ENCODE data around the gene TMEM232.
A peak's percentile ranks its signal among the peaks of the same experiment; 100 is the strongest.
"Not testable (repeated sequence)": the region's sequence is repeated elsewhere in the genome, so short reads cannot be mapped to it uniquely, and the experiment has no call there.

Gene TMEM232

DNA sequence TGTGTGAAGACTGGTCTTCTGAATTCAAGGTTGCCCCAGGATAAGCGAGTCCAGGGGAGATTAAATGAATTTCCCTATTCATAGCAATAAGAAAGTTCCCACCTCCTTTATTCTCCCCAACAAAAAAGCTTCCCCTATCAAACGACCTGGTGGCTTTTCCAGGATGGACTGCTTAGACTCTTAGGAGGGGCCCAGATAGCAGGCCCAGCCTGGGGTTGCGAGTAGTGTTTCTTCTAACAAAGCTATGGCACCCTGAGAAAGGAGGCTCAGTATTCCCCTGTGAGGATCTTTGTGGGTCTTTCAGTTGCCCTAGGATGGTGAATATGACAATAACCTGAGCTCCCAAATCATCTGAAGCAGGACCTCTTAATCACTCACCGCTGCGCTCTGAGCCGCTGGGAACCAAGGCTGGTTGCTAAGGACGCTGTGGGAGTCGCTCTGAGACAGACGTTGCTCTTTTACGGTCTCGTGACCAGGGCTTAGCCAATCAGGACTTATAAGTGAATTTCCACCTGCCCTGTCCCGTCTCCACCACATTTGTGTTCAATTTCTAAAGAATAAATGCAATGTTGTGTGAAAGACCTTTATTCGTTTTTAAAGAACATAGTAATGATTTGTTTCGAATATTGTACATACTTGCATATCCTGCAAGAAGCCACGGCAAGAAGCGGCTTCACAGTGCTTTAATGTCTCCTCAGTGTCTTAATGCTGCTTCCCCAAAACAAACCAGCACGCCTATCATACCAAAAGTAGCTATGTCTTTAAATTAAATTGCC lies at the start of gene TMEM232:
Gene TMEM232, minus strand, starts transcription at position 423 of the 776 bp plus-strand sequence. CDS start 59,319 bp downstream, outside the sequence.
- DNase-seq (ENCODE audit: low spot score): peak; percentile 13

DNA sequence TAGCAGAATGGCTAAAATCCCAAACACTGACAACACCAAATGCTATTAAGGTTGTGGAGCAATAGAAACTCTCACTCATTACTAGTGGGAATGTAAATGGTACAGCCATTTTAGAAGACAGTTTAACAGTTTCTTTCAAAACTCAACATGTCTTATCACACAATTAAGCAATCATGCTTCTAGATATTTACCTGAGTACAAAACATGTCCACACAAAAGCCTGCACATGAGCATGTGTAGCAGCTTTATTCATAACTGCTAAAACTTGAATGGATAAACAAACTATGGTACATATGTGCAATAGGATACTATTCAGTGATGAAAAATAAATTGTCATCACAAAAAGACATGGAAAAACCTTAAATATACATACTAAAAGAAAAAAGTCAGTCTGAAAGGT lies 43.8 kb upstream of the TMEM232 start:
- no peak for DNase-seq (ENCODE audit: low spot score)

DNA sequence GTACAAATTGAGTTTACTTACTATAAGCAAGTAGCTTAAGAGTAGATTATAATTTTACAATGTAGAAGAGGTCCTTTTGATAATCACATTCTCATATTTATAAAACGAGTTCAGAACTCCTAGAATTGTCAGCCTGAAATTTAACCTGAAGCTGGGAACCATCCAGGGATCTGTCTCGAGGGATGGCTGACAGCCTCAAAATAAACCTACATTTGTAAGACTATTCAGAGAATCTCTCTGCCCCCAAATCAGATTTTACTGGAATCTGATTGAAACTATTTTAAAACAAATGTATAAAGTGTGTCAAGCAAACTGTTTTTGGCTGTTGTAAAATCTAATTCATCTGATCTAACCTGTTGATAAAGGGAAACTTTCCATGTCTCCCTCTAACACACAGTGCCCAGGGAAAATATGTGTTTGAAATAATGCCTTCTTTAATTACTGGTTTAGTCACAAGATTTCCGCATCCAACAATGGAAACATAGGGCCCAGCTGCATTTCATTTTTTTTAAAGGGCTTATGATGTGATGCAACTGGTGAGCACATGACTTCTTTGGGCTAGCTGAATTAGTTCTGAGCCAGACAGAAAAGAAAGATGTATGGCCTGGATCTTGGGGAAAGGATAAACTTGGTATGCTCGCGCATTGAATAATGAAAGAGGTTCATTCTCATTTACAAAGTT lies 42.7 kb upstream of the TMEM232 start:
- peak; percentile 55 for DNase-seq (ENCODE audit: low spot score)

DNA sequence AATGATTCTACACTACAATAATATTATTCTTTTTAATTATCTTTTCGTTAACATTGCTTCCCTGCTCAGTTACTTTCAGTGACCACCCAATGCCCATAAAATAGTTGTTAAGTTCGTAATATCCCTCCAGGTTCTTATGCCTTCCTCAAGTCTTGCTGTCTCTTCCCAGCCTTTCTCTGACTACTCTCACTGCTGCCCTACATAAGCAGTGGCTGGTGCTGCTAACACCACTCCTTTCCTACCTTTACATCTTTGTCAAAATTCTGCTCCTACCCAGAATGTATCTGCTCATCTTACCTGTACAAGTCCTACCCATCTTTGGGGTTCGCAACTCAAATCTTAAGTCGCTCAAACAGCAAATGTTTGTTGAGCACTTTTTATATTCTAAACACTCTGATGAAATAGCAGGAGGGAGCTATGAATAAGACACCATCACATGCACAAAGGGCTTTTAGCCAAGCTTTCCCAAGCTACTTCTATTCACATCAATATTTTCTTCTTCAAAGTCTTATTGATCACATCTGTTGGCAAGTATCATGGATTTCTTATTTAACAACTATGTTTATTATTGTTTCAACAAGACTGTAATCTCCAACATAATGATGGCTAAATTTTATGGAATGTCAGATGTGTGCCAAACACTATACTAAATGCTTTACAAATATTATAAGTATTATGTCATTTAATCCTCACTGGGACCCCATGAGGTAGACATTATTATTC lies 41.8 kb upstream of the TMEM232 start:
- peak; percentile 17 for DNase-seq (ENCODE audit: low spot score)

DNA sequence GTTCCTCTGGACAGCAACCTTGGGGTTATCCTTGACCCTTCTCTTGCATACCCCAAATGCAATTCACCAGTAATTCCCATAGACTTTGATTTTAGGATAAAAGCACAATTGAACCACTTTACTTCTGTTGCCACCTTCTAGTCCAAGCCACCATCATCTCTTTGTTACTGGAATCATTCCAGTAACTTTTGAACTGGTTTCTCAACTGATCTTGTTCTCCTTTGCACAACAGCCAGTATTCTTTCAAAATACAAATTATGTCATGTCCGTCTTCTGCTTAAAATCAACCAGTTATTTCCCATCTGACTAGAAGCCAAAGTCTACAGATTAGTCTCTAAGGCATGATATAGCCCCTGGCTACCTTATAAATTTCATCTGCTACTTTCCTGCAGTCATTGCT lies 33.7 kb upstream of the TMEM232 start:
- no peak for DNase-seq (ENCODE audit: low spot score)

DNA sequence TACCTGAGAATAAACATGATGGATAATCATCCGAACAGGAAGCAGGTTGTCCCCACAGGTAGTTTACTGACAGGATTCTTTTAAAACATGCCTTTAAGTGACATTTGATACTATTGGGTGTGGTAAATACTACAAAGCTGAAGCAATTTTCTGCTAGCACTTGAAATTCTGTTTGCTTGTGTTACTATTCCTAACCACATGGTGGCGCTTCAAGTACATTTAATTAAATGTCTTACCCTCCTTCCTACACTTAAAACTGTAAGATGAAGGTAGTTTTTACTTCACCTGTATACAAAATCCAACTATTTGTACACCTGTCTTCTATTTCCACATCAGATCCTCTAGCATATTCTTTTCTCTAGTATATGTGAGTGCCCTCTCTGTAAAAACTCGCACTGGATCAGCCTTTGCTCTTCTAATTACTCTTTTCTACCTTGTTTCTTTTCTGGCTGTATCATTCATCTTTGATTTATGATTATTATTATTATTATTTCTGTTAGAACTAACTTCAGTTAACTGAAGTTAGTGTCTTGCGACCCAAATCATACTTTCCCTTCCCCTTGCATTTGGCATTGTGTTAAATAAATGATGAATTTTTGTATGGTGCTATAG lies 30.8 kb upstream of the TMEM232 start:
- DNase-seq (ENCODE audit: low spot score): peak; percentile 21

DNA sequence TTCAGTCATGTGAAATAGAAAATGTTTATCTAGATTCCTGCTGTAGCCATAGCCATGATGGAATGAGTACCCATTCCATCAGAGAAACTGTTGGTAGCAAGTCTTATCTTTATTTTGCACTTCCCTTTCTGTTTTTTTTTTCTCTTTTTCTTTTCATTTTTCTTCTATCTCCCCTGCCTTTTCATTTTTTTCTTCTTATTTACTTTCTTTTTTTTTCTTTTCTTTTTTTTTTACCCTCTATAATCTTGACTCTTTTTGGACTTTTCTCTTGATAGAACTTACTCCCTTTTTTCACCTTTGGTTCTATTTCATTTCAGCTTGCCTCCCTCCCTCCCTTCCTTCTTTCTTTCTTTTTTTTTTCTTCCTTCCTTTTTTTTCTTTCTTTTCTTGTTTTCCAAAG lies 27.7 kb upstream of the TMEM232 start:
- DNase-seq (ENCODE audit: low spot score): no peak

DNA sequence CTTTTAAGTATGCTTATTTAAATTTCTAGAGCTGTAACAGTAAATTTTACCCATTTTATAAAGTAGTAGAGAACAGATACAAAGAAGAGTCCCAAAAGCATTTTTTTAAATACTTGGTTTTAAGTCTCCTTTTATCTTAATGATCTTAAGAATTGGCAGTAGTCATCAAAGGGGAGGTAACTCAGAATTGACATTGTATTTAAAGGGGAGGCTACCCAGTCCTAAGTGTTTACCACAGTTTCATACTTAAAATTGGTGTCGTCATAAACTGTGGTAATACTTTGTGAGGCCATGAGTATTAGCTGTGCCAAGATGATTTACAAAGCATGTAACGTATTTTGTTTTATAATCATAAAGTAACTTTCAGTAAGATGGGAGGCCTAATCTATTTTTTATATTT lies 27.1 kb upstream of the TMEM232 start:
- DNase-seq (ENCODE audit: low spot score): no peak

DNA sequence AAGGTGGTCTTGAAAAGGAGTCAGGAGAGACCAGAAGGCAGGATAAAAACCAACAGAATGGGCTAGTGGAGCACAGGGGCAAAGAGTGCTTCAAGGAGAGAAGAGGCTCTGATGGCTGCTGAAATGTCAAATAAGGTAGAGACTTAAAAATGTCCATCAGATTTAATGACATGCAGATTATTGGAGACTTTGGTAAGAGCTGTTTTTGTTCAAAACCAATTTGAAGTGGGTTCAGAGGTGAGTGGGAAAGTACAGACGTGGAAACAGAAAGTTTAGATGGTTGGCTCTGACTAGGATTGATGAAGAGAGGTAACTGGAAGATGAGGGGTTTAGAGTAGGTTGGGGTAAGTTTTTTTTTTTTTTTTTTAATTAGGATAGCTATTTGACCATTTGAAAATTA lies 26.5 kb upstream of the TMEM232 start:
- DNase-seq (ENCODE audit: low spot score): no peak

DNA sequence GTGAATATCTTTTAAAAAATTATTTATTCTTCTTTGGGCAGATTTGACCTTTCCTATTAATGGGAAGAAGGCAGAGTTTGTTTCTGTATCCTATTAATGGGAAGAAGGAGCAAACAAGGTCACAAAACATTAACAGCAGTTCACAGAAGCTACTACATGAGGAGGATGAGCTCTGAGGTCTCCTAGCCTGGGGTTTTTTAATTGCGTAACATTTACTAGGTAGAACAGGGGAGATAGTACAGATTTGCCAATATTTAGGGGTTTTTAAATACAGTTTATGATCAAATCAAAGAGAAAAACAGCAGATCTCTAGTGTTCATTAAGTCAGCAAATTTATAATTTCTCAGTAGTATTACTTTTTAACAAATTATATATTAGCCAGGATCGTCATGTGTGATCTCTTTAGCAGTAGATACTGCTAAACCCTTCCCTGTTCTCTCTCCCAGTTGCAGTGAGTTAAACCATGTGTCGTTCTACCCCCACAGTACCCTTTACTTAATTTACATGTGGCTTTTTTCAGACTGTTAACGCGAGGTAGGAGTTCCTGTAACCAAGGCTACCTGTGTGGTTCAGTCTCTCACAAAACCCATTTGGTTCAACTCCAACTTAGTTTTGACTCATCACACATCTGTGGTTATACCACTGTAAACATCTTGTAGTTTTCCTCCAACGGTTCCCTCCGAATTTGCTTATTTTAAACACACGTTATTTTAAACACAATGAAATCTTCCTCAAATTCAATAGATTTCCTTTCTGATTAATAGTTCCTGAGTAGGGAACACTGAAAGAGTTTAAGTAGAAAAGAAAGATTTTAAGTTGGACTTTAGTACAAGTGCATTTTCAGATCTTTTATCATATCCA lies 25.7 kb upstream of the TMEM232 start:
- no peak for DNase-seq (ENCODE audit: low spot score)

DNA sequence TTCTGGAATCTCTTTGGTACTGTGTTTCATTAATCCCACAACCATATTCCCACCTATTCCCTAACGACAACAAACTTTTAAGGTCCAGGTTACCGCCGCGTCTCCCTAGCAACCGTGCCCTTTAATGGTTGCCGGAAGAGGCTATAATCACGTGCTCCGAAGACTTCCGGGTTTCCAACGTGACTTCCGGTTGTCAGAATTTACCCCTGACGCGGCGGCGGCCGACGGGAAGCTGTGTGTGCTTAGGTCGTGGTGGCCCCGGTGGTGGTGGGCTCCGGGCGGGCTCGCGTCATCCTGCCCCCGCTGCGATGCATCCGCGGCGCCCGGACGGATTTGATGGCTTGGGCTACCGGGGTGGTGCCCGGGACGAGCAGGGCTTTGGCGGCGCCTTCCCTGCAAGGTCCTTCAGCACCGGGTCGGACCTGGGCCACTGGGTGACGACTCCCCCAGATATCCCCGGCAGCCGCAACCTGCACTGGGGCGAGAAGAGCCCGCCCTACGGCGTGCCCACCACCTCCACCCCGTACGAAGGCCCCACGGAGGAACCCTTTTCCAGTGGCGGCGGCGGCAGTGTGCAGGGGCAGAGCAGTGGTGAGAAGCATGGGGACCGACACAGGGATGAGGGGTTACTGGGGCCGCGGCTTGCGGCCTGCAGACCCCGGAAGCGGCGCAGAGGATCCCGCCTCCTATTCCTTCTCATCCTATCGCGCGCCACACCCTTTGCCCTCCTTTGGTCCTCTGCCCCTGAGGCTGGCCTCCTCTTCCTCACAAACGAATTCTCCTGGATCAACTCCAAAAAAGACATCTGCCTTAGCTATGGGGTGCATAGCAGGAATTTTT lies 12.6 kb upstream of the TMEM232 start, which contains the start of gene SLC25A46:
Gene SLC25A46, plus strand, starts transcription at position 196 of the 840 bp plus-strand sequence. Its CDS starts 113 bp downstream, at position 309.
- DNase-seq (ENCODE audit: low spot score): peak; percentile 90

DNA sequence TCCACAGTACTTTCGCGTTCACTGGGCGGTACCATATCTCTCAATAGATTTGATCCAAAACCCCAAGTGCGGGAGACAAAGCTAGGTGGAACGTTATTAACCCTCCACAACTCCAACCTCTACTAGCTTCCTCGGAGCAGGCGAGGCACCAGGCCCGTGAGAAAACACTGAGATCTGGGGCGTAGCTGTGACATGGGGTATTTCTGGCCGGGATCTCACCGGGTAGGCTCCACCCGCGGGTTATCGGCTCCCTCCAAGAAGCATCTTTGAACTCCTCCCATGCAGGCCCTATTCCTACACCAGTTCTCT lies 12.0 kb upstream of the TMEM232 start:
- peak; percentile 84 for DNase-seq (ENCODE audit: low spot score)

DNA sequence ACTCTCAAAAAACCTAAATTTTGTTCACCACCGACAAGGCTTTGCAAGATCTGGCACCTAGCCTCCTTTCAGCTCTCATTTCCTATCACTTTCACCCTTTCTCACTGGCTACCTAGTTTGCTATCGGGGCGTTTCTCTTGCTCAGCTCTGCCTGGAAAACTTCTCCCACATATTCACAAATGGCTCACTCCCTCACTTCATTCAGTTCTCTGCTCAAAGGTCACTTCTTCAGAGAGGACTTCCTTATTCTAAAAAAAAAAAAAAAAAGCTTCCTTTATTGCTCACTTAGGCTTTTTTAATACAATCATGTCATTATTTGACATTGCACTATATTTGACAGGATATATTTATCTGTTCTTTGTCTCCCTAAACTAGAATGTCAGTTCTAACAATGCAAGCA lies 10.3 kb upstream of the TMEM232 start:
- no peak for DNase-seq (ENCODE audit: low spot score)

DNA sequence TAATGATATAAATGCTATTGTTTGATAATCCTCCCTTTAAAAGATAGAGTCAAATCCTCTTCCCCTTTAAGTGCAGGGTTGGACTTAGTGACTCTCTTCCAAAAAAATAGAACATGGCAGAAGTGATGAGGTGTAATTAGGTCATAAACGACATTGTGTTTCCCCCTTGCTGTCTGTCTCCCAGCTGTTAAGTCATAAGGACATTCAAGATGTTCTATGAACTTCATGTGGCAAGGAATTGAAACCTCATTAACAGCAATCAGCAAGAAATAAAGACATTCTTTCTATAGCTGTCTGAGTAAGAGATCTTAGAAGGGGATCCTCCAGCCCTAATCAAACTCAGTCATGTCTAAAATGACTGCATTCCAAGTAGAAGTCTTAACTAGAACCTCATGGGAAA lies 9.1 kb upstream of the TMEM232 start:
- no peak for DNase-seq (ENCODE audit: low spot score)

DNA sequence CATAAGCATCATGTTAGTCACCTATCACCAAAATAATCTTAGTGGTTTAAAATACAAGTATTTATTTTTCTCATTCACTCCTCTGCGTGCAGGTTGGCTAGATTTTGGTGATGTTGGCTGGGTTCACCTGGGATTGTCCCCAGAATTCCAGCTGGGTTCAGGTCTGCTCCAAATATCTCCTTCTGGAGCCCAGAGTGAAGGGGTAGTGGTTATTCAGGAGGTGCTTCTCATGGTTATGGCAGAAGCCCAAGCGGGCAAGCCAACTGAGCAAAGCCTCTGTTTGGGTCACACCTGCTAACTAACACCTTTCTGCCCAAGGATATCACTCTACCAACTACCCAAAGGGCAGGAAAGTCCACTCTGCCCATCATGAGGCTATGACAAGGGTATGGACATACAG lies 7.6 kb upstream of the TMEM232 start:
- DNase-seq (ENCODE audit: low spot score): no peak

DNA sequence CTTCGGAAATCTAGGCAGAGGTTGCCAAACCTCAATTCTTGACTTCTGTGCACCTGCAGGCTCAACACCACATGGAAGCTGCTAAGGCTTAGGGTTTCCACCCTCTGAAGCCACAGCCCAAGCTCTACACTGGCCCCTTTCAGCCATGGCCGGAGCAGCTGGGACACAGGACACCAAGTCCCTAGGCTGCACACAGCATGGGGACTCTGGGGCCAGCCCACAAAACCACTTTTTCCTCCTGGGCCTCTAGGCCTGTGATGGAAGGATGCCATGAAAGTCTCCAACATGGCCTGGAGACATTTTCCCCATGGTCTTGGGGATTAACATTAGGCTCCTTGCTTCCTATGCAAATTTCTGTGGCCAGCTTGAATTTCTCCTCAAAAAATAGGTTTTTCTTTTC lies 5.0 kb upstream of the TMEM232 start:
- DNase-seq (ENCODE audit: low spot score): not testable (repeated sequence)

DNA sequence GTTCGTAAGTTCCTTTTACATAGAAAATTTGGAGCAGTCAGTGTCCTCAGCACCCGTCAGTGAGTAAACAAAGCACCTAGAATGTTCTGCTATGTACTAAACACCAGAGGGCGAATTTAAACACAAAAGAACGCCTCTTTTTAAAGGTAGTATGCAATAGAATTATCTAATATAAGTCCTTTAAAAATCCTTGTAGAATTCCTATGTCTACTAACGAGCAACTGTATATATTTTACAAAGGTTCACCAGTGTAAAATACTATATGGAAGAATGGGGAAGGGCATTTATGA lies 499 bp upstream of the TMEM232 start:
- DNase-seq (ENCODE audit: low spot score): no peak

DNA sequence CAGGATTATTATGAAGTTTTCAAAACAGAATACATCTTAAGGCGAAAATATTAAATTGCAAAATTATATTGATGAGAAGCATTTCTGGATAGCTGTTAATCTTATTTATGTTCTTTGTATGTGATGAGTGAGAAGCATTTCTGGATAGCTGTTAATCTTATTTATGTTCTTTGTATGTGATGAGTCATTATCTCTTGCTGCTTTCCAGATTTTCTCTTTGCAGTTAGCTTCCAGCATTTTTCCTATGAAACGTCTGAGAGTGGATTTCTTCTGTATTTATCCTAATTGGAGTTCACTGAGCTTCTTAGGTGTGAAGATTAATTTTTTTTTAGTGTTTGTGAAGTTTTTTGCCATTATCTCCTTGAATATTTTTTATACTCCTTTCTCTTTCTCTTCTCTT lies 8.2 kb downstream of the TMEM232 start:
- DNase-seq (ENCODE audit: low spot score): no peak

DNA sequence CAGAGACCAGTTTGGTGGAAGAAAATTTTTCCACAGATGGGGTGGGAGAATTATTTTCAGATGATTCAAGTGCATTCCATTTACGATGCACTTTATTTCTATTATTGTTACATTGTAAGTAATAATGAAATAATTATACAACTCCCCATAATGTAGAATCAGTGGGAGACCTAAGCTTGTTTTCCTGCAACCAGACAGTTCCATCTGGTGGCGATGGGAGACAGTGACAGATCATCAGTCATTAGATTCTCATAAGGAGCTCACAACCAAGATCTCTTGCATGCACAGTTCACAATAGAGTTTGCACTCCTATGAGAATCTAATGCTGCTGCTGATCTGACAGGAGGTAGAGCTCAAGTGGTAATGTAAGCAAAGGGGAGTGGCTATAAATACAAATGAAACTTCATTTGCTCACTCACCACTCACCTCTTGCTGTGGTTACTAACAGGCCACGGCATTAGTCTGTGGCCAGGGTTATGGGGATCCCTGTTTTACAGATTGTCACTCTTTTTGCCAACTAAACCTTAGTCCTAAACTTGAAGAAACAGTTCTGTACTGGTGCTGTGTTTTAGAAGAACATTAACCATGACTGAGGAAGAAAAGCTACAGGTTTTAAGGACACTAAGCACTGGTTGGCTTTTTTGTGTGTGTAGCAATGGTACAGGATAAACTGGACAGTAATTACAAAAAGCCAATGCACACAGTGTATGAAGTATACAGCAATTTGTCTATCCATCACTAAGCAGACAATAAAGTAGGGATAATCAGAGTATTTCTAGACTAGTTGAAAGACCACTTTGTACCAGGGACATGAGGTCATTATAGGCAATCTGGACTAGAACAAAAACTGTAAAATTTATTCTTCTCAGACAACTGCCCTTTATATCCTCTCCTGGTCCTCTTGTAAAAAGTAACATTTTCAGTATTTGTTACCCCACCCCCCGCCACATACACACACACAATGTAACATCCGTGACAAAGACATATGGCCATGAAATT lies 9.9 kb downstream of the TMEM232 start:
- no peak for DNase-seq (ENCODE audit: low spot score)
